GM18502 (cell line): ENCODE results near the gene NPAS2.

Experiments used
- ATAC-seq: cut with Tn5 transposase; IDR thresholded peaks from one replicate; pipeline ENCODE4 v1.9.1; 2021; ENCODE audit warnings: mild to moderate bottlenecking; ENCODE audit not compliant: unreplicated experiment, poor library complexity

Gene NPAS2

DNA sequence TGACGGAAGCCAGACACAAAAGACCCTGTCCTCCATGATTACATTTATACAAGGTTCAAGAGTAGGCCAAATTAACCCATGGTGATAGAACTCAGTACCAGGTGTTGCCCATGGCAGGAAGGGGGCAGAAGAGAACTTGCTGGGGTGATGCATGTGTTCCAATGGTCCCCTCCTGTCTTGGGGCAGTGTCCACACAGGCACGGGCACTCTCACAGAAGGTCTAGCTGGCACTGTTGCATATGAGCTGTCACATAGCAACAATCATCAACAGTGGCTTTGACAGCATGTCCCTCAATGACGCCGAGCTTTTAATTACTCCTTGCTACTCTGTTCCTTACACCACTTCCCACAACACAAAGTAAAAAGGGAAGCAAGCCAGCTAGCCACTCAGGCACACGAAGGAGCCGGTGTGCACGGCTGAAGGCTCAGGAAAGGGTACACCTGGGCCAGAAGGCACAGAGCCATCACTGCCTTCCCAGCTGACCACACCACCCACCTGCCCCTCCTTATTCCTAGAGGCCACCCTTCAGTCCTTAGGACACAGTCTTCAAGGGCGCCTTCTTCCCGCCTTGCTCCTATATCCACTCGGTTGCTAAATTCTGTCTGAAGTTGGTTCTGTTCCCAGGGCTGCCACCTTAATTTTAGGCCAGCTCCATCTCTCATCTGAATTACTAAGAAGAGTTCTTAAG is 211.1 kb downstream of the NPAS2 start:
- no peak for ATAC-seq

DNA sequence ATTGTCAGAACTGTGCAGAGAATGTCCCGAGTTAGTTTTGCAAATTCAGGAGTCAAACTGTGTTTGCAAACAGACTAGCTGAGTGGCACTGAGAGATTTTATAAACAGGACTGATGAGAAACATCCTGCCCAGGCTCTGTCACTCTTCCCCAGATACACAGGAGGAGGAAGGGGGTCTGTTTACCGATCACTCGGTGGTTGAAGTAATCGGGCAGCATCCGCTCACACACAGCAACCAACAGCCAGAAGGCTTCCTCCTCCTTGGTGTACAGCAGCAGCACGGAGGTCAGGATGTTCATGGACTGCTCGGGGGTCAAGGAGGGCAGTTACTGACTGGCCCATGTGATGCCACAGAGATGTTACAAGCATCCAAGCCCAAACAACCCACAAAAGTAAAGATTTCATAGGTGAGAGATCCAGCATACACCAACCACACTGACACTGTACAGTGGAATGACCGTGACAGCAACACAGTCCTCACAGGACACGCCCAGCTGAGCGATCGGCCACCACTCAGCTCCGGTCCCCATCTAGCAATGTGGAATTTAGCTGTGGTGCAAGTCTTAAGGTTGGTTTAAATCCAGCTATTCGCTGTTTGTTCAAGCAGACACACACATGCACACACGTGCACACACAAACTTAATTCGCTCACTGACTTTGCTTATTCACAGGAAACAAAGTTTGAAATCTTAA is 212.3 kb downstream of the NPAS2 start:
- no peak for ATAC-seq

DNA sequence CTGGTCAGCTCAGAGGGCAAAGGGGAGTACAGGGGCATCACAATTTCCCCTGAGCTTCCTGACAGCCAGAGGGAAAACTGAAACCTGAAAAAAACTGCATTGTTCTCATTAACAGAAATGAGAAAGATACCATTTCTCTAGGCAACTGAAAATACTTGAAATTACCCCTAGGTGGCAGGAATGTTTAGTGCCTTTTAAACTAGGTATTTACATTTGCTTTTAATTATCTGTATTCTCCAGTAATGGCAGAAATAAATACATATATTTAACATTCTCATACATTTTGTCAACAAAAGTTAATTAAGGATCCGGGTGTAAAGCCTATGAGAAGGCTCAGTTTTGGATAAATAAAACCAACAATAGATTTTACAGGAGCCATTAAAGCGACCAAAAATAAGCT is 216.6 kb downstream of the NPAS2 start:
- no peak for ATAC-seq

DNA sequence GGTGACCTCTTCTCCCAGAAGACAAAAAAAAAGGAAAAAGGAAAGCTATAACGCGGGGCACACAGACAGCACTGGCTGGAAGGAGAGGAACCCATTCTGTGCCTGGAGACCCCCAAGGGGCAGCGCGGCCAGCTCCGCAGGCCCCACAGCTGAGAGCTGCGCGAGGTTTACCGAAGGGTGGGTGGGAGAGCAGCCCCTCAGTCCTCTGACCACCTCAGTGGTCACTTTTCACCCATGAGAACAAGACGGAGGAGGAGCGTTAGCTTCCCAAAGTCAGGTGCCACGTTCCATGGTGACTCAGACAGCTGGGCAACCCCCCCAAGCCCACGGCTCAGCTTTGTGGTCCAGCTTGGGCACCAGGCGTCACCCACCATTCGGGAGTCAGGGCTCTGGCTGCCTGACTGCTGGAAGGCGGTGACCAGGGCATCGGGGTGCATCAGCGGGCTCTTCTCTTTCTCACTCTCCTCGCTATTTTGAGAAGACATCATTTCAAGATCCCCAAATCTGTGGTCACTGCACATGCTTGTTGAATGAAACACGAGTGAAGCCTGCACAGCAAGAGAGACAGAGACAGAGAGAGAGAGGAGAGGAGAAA is 217.3 kb downstream of the NPAS2 start:
- ATAC-seq: no peak

DNA sequence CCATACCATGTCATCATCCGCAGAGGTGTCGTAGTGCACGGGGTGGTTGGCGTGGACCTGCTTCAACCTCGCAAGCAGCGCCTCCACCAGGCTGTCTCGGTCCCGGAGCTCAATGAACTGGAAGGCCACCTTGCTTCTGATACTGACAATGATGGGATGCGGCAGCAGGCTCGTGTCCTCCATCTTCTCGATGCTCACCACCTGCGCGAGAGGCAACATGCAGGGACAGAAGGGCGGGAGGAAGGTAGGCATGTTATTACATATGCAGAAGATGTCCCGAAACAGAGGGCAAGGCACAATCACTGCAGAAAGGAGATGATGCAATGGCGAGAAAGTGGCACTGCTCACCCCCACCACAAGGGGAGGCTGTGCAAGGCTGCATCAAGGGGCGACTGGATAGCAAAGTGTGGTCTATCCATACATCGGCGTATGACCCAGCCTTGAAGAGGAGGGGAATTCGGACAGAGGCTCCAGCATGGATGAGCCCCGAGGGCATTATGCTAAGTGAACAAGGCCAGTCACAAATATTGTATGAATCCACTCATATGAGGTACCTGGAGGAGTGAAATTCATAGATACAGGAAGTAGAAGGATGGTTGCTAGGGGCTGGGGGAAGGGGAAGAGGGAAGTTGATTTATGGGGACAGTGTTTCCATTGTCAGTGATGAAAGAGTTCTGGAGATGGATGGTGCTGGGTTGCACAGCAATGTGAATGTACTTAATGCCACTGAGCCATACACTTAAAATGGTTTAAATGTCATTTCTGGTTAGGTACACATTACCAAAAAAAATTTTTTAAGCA is 218.7 kb downstream of the NPAS2 start:
- no peak for ATAC-seq

DNA sequence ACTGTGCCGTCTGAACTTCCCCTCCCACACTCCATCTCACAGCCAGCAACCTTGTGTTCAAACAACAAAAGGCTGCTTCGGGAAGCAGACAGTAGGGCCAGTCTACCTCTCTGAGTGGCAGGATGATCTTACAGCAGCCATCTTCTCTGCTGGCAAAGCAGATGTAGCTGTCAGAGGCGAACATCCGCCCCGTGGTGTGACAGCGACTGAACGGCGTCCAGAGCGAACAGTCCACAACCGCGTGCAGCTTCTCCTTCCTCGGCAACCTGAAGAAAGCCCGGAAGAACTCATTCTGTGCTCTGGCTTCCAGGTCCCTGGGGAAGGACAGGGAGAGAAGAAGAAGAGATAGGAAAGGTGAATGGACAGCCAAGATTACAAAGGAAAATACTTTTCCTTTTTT is 220.1 kb downstream of the NPAS2 start:
- no peak for ATAC-seq

DNA sequence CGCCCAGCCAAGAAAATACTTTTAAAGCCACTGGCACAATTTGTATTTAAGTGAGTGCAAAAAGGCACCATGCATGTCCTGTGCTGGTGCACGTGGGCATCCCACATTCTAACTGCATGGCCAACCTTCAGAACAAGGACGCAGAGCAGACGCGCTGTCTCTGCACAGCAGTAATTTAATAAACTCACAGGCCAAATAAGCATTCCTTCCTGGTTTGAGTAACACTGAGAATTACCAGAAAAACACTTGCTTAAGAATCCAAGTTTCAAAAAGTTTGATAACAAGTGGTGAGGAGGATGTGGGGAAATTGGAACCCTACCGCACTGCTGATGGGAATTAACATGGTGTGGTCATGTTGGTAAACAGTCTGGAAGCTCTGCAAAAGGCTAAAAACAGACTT is 220.8 kb downstream of the NPAS2 start:
- ATAC-seq: no peak

DNA sequence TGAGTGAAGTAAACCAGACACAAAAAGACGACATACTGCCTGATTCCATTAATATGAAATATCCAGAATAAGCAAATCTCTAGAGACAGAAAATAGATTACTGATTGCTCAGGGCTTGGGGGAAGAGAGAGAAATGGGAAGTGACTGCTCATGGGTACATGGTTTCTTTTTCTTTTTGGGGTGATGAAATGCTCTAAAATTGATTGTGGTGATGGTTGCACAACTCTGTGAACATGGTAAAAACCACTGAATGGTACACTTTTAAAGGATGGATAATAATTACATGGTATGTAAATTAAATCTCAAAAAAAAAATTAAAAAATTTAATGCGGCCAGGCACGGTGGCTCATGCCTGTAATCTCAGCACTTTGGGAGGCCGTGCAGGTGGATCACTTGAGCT is 221.5 kb downstream of the NPAS2 start:
- ATAC-seq: no peak

DNA sequence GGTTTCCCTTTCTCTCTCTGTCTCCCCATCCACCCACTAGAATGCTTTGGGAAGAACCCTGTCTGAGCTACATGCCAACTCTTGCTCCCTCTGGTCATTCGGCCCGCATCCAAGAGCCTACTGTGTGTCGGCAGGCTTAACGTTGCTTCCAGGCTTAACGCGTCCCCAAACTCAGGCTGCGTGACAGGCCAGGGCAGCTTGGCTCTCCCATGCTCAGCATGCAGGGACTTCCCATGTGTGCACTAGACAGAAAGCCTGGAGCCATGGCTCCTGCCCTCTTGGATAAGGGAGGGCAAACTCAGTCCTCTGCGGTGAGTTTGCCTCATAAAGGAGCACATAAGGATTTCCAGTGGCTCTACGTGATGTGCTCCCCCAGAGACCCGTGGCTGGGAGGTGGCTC is 225.4 kb downstream of the NPAS2 start:
- ATAC-seq: no peak
